ENCODE results near the gene TOP1.

GRCh38 chr20:41063442-41063841, 34.8 kb downstream of the TOP1 start:
- no peak for TF ChIP-seq ZNF223 (tag by site-specific recombination; IDR thresholded peaks at IDR 0.05)
- TF ChIP-seq, protein P1, sequence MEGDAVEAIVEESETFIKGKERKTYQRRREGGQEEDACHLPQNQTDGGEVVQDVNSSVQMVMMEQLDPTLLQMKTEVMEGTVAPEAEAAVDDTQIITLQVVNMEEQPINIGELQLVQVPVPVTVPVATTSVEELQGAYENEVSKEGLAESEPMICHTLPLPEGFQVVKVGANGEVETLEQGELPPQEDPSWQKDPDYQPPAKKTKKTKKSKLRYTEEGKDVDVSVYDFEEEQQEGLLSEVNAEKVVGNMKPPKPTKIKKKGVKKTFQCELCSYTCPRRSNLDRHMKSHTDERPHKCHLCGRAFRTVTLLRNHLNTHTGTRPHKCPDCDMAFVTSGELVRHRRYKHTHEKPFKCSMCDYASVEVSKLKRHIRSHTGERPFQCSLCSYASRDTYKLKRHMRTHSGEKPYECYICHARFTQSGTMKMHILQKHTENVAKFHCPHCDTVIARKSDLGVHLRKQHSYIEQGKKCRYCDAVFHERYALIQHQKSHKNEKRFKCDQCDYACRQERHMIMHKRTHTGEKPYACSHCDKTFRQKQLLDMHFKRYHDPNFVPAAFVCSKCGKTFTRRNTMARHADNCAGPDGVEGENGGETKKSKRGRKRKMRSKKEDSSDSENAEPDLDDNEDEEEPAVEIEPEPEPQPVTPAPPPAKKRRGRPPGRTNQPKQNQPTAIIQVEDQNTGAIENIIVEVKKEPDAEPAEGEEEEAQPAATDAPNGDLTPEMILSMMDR (tag by site-specific recombination; IDR thresholded peaks at IDR 0.05): peak; percentile 25; the same call in 1 of the 2 replicates
- no peak for TF ChIP-seq ZNF138 (tag by site-specific recombination; IDR thresholded peaks at IDR 0.05; ENCODE audit: borderline replicate concordance)
- TF ChIP-seq ZBTB8A (tag by site-specific recombination; IDR thresholded peaks at IDR 0.05): no peak
- TF ChIP-seq ELK4 (IDR thresholded peaks at IDR 0.05; ENCODE audit: borderline replicate concordance, low read depth, low read length): no peak

Measured in HEK293 (cell line).